ENCODE results near the gene NAGS. TPM values are rescaled to one million over a fixed set of nuclear protein-coding genes. Genes with fewer than 3 reads are reported as not detected.

Gene NAGS
- total RNA-seq, 4 donors from 2014 or later, result 1.3 to 9.7 (median 2.6) TPM

DNA sequence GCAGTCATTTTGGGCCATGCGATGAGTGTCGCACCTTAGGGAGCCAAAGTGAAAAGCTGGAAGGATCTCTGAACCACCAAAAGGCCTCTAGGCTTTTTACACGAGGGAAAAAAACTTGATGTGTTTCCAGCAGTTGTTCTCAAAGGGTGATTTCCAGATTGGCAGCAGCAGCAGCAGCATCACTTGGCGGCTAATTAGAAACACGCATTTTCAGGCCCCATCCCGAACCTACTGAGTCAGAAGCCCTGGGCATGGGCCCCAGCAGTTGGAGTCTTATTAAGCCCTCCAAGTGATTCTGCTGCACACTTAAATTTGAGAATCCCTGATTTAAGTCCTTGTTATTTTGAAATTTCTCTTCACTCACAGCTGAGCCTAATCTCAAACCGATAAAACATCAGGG lies 25.4 kb upstream of the NAGS start:
- peaks cover 0 to 6% of the 10 kb centered on the region in 2 donors for H3K4me1 ChIP-seq
- no peak overlapping the region for H3K27ac ChIP-seq
- peaks cover 5 to 19% of the 10 kb centered on the region in 2 donors for H3K27me3 ChIP-seq
- H3K4me3 ChIP-seq, result no peak overlapping the region
- no peaks in the 10 kb centered on the region for H3K36me3 ChIP-seq
- TF ChIP-seq, protein P1, sequence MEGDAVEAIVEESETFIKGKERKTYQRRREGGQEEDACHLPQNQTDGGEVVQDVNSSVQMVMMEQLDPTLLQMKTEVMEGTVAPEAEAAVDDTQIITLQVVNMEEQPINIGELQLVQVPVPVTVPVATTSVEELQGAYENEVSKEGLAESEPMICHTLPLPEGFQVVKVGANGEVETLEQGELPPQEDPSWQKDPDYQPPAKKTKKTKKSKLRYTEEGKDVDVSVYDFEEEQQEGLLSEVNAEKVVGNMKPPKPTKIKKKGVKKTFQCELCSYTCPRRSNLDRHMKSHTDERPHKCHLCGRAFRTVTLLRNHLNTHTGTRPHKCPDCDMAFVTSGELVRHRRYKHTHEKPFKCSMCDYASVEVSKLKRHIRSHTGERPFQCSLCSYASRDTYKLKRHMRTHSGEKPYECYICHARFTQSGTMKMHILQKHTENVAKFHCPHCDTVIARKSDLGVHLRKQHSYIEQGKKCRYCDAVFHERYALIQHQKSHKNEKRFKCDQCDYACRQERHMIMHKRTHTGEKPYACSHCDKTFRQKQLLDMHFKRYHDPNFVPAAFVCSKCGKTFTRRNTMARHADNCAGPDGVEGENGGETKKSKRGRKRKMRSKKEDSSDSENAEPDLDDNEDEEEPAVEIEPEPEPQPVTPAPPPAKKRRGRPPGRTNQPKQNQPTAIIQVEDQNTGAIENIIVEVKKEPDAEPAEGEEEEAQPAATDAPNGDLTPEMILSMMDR (IDR thresholded peaks at IDR 0.05), result no peak
- TF ChIP-seq POLR2A (IDR thresholded peaks at IDR 0.05), result no peak
- no peaks in the 10 kb centered on the region for H3K9me3 ChIP-seq
- intact Hi-C loops (cut with DNase I; ENCODE audit: low total_unique reads), result no loop called here
- no peak for DNase-seq

DNA sequence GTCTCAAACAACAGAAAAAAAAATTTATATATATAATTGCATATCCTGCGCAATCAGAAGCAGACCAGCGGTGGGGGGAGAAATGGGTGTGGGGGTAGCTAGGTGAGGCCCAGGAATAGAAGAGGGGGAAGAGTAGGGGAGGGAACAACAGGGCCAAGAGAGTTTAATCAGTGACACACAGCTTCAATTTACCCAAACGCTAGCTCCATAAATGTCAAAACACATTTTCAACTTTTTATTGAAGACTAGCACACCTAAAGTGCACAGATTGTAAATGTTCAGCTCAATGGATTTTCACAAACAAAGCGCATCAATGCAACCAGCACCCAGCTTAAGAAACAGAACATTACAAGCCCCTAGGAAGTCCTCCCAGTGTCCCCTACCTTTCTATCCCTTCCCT lies 24.8 kb upstream of the NAGS start:
- no peak for DNase-seq
- Histone ChIP-seq H3K4me1 (peaks cover 0 to 8% of the 10 kb centered on the region in 2 donors), H3K27ac (no peak overlapping the region), H3K4me3 (no peak overlapping the region), H3K36me3 (no peaks in the 10 kb centered on the region), H3K9me3 (no peaks in the 10 kb centered on the region), H3K27me3 (peaks cover 5 to 26% of the 10 kb centered on the region in 2 donors)
- intact Hi-C loops (cut with DNase I; ENCODE audit: low total_unique reads), result no loop called here
- TF ChIP-seq POLR2A (IDR thresholded peaks at IDR 0.05), result no peak
- TF ChIP-seq, protein P1 (IDR thresholded peaks at IDR 0.05), result no peak

DNA sequence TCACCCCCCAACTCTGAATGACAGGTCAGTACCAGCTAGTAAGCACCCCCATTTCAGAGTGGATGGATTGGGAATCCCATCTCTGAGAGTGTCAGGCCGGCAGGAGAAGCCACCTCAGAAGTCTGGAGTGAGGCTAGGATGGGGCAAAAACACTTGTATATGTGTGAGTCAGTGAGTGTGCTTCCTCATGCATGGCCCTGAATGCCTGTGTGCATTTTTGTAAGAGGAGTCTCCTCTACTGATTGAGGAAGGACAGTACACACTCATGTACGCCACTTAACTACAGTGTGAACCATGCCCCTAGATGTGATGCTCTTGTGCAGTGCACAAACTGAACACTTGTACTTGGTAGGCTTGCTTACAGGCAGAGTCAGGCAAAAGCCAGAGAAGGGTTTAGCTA lies 22.3 kb upstream of the NAGS start:
- Histone ChIP-seq H3K36me3 (no peaks in the 10 kb centered on the region), H3K4me1 (peaks cover 0 to 8% of the 10 kb centered on the region in 2 donors), H3K4me3 (no peak overlapping the region), H3K27ac (no peak overlapping the region), H3K27me3 (peaks cover 5 to 33% of the 10 kb centered on the region in 2 donors), H3K9me3 (no peaks in the 10 kb centered on the region)
- intact Hi-C loops (cut with DNase I; ENCODE audit: low total_unique reads), result no loop called here
- TF ChIP-seq, protein P1 (IDR thresholded peaks at IDR 0.05), result no peak
- no peak for TF ChIP-seq POLR2A (IDR thresholded peaks at IDR 0.05)
- no peak for DNase-seq

DNA sequence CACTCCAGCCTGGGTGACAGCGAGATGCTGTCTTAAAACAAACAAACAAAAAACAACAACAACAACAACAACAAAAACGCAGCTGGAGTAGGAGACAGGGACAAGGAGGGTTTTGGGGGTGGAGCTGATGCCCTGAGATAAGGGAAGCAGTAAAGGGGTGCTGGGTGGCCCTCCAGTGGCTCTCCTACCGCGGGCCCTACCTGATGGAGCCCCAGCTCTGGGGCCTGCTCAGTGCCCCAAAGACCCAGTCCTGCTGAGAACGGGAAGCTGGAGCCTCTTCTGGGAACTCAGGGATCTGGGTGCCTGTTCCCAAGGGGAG lies 21.3 kb upstream of the NAGS start:
- intact Hi-C loops (cut with DNase I; ENCODE audit: low total_unique reads), result no loop called here
- H3K27me3 ChIP-seq, result peaks cover 5 to 33% of the 10 kb centered on the region in 2 donors

DNA sequence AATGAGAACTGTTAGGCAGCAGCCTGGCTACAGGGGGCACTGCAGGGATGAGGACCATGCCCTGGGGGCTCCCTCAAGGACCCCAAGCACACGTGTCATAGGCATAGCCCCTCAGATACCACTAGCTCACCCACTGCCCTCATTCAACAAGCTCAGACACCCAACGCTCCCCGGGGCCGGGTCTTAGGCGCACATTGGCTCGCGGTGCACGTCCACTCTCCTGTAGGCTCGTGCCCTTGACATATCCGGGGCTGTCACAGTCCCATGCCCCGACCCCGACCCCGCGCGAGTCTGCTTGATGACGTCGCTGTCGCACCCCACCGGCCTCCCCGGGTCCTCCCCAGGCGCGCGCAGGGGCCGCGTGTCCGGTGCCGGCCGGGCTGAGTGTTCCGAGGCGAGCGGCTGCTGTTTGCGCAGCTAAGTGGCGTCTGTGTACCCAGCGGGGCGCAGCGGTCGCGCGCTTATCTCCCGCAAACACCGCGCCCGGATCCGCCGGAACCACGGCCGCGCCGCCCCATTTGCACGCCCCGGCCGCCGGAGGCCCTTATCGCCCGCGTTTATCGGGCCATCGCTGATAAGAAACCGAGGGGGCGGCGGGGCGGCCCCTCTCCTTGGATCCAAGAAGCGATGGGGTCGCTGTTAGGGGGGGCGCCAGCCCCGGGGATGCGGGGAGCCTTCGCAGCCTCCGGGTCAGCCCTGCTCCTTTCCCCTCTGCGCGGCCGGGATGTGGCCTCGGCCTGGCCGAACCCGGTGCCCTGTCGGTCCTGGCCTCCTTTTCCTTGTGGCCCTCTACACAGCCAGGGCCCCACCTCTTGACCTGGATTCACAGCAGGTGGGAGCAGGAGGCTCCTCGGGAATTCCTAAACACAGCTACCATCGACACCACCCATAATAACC lies 20.7 kb upstream of the NAGS start:
- no peak for DNase-seq
- peaks cover 5 to 33% of the 10 kb centered on the region in 2 donors for H3K27me3 ChIP-seq

More for the DNA sequence above, 21.3 kb upstream of the NAGS start:
- Histone ChIP-seq H3K4me1 (peaks cover 0 to 8% of the 10 kb centered on the region in 2 donors), H3K36me3 (no peaks in the 10 kb centered on the region), H3K4me3 (no peak overlapping the region), H3K9me3 (no peaks in the 10 kb centered on the region), H3K27ac (no peak overlapping the region)
- DNase-seq, result no peak
- TF ChIP-seq POLR2A (IDR thresholded peaks at IDR 0.05), result no peak
- TF ChIP-seq, protein P1 (IDR thresholded peaks at IDR 0.05), result no peak

More for the DNA sequence above, 20.7 kb upstream of the NAGS start:
- H3K36me3 ChIP-seq, result no peaks in the 10 kb centered on the region
- TF ChIP-seq POLR2A (IDR thresholded peaks at IDR 0.05), result no peak
- TF ChIP-seq, protein P1 (IDR thresholded peaks at IDR 0.05), result no peak
- intact Hi-C loops (cut with DNase I; ENCODE audit: low total_unique reads), result no loop called here
- no peak overlapping the region for H3K27ac ChIP-seq
- H3K4me1 ChIP-seq, result peaks cover 0 to 8% of the 10 kb centered on the region in 2 donors
- no peaks in the 10 kb centered on the region for H3K9me3 ChIP-seq
- H3K4me3 ChIP-seq, result peak overlapping the region in 1 of 2 donors; percentile 20
